Retinal pigment epithelial cell (primary cell): ENCODE results near the gene DBNL.

Source experiments
- DNase-seq: peaks from one replicate; pipeline ENCODE4 v3.0.0-alpha.2; 2010; ENCODE audit warnings: low read depth
- H3K4me3 ChIP-seq: 2 replicates; pipeline ENCODE4 v1.5.1; 2011; ENCODE audit warnings: mild to moderate bottlenecking, low read length, control low read depth, moderate library complexity
- CTCF ChIP-seq: conservative IDR thresholded peaks from 2 replicates; pipeline ENCODE4 v1.5.1; 2011; ENCODE audit warnings: low read depth, low read length, control low read depth, inconsistent platforms

DBNL gene

GRCh38 chr7:44107961-44108767, 63.7 kb downstream of the DBNL start:
- no peak for TF ChIP-seq CTCF
- no peak for DNase-seq
- no peak overlapping the region for H3K4me3 ChIP-seq

GRCh38 chr7:44108768-44109750, 64.6 kb downstream of the DBNL start:
- peak; percentile 3 for TF ChIP-seq CTCF
- no peak overlapping the region for H3K4me3 ChIP-seq
- DNase-seq: no peak

GRCh38 chr7:44109991-44110390, 65.5 kb downstream of the DBNL start:
- no peak for TF ChIP-seq CTCF
- H3K4me3 ChIP-seq: no peak overlapping the region
- no peak for DNase-seq

GRCh38 chr7:44110719-44111635, 66.5 kb downstream of the DBNL start:
- no peak for TF ChIP-seq CTCF
- no peak for DNase-seq
- no peak overlapping the region for H3K4me3 ChIP-seq
